ENCODE measurements around the gene EIF4ENIF1. TPM values are rescaled to one million over a fixed set of nuclear protein-coding genes. Genes with fewer than 3 reads are reported as not detected.

EIF4ENIF1 gene
- total and polyA plus RNA-seq, 9 of the 15 experiments (the other 6 are each of a cell fraction or from before 2014, with no cell fraction given) = 2.5 to 24.9 (median 15.8) TPM

- TF ChIP-seq HMGXB4 (CRISPR knock-in tag; IDR thresholded peaks at IDR 0.05) (no peak), KDM4B (IDR thresholded peaks at IDR 0.05; ENCODE audit: borderline replicate concordance in 2 of 2, low read depth in 1 of 2) (no peak), NR1H2 (CRISPR knock-in tag; IDR thresholded peaks at IDR 0.05) (no peak), ZBTB7A (IDR thresholded peaks at IDR 0.05; ENCODE audit: borderline replicate concordance, control insufficient read depth, low read depth, low read length) (peak; percentile 45; the same call in 1 of the 2 replicates), IRF9 (tag; IDR thresholded peaks at IDR 0.05) (no peak), CCAR2 (IDR thresholded peaks at IDR 0.05; ENCODE audit: low read depth, low read length) (no peak), KLF13 (tag; IDR thresholded peaks at IDR 0.05; ENCODE audit: borderline replicate concordance, low read depth) (peak; percentile 28; the same call in 1 of the 2 replicates), ZFP36 (IDR thresholded peaks at IDR 0.05; ENCODE audit: low read depth, low read length, partially characterized antibody) (no peak), POLR2G (IDR thresholded peaks at IDR 0.05; ENCODE audit: low read depth, low read length) (peak; percentile 90), CBX8 (IDR thresholded peaks at IDR 0.05; ENCODE audit: borderline replicate concordance, extremely low read depth, low read depth, low read length, poor library complexity, severe bottlenecking) (no peak), ZEB2 (IDR thresholded peaks at IDR 0.05) (no peak), ZNF592 (IDR thresholded peaks at IDR 0.05) (0 out of 2 replicates have a peak, but pooled peaks have one; percentile 16), RBFOX2 (IDR thresholded peaks at IDR 0.05; ENCODE audit: low read depth, low read length) (peak; percentile 89), RBBP5 (IDR thresholded peaks at IDR 0.05; ENCODE audit: borderline replicate concordance, insufficient read depth, low read length, poor library complexity, severe bottlenecking) (peak; percentile 84), MNT (conservative IDR thresholded peaks at IDR 0.05) (peak; percentile 52 to 78; a peak in 3 of 4 replicates), PHF20 (IDR thresholded peaks at IDR 0.05; ENCODE audit: partially characterized antibody) (peak; percentile 55), CXXC5 (CRISPR knock-in tag; IDR thresholded peaks at IDR 0.05) (peak; percentile 79)
Observed at GRCh38 chr22:31489632-31490495, at the start of gene EIF4ENIF1 (continued).
